ENCODE data around the gene GALNT18. TPM values are rescaled to one million over a fixed set of nuclear protein-coding genes. Genes with fewer than 3 reads are reported as not detected.

The GALNT18 gene
- total RNA-seq, 1 experiment from 2014 or later, result not detected

DNA sequence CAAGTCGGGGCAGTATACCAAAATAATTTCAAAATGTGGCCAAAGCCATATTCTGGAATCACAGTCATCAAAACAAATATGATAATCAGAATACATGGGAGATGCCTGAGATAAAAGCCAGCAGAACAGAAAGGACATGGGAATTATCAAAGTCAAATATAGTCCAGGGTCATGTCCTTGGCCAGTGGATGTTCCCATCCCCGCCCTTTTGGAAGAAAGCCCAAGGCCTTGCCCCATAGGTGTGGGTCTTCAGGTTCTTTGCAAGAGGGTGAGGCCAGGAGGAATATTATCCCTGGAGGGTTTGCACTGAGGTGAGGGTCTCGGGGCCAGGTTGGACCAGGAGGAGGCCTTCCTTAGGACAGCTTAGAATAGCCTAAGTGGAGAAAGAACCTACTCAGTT, 215.2 kb downstream of the GALNT18 start:
- intact Hi-C loops (cut with micrococcal nuclease; ENCODE audit: unreplicated experiment), result no loop called here
- CTCF ChIA-PET, result no interaction called here
- BruUV-seq (replicated peaks), result no TSS peak

DNA sequence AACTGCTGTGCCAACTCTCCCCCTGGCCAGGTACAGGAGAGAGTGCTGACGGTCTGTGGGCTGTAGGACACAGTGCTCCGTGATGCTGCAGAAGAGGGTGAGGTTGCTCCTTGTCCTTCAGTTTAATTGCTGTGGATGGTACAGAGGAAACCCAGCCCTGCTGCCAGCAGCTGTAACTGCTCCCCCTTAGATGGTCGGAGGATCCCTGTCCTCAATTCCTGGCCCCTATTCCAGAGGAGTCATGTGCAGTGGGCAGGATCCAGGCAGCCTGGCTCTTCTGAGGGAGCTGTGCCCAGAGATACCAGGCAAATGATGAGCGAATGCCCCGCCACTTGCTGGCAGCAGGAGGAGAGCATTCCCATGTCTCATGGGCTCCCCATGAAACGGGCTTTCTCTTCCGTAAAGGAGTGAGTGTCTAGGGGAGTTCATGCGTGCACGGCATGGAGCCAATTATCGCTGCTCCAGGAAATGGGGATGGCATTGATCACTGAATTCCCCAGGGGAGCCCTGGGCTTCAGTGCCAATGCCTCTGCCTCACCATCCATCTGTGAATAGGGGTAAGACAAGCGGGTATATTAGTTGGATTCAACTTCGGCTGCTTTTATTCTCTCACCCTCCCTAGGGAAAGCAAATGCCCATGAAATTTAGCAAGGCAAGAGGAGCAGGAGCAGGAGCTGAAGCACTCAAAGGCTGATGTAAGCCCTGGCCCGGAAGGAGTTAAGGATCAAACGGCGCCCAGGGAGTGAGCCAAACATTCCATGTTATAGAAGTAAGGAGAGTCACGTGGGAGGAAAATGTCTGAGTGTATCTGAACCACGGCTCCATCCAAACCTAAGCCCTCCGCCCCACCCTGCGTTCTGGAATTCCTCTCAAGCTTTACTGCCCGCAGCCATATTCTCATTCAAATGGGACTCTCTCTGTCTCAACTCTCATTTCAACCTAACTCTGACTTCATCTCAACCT, 217.8 kb downstream of the GALNT18 start:
- Histone ChIP-seq H3F3A (ENCODE audit: insufficient read depth, low read depth) (no peaks in the 10 kb centered on the region), H3K79me2 (ENCODE audit: low read depth) (no peaks in the 10 kb centered on the region), H3K9me3 (ENCODE audit: insufficient read depth, low read depth) (no peaks in the 10 kb centered on the region), H3K27ac (no peak overlapping the region), H3K4me2 (no peak overlapping the region), H4K20me1 (ENCODE audit: insufficient read depth) (no peaks in the 10 kb centered on the region), H3K4me3 (no peak overlapping the region), H2AFZ (no peak overlapping the region), H3K36me3 (ENCODE audit: low read depth) (no peaks in the 10 kb centered on the region), H3K4me1 (replicated peaks; ENCODE audit: insufficient read depth) (no peaks in the 10 kb centered on the region), H3K27me3 (ENCODE audit: insufficient read depth, low read depth) (peaks cover 62% of the 10 kb centered on the region), H3K9me2 (ENCODE audit: insufficient read depth) (no peaks in the 10 kb centered on the region)
- CTCF ChIA-PET, result no interaction called here
- intact Hi-C loops (cut with micrococcal nuclease; ENCODE audit: unreplicated experiment), result no loop called here
- no peak for DNase-seq
- POLR2A ChIA-PET (ENCODE audit: unreplicated experiment), result no interaction called here
- BruUV-seq (replicated peaks), result no TSS peak
- TF ChIP-seq EZH2 (IDR thresholded peaks at IDR 0.05; ENCODE audit: low read depth), result no peak
- TF ChIP-seq, protein P1, sequence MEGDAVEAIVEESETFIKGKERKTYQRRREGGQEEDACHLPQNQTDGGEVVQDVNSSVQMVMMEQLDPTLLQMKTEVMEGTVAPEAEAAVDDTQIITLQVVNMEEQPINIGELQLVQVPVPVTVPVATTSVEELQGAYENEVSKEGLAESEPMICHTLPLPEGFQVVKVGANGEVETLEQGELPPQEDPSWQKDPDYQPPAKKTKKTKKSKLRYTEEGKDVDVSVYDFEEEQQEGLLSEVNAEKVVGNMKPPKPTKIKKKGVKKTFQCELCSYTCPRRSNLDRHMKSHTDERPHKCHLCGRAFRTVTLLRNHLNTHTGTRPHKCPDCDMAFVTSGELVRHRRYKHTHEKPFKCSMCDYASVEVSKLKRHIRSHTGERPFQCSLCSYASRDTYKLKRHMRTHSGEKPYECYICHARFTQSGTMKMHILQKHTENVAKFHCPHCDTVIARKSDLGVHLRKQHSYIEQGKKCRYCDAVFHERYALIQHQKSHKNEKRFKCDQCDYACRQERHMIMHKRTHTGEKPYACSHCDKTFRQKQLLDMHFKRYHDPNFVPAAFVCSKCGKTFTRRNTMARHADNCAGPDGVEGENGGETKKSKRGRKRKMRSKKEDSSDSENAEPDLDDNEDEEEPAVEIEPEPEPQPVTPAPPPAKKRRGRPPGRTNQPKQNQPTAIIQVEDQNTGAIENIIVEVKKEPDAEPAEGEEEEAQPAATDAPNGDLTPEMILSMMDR (conservative IDR thresholded peaks at IDR 0.05), result no peak

More for the DNA sequence above, 215.2 kb downstream of the GALNT18 start:
- H3K27ac ChIP-seq, result no peak overlapping the region
- H3K4me1 ChIP-seq (replicated peaks; ENCODE audit: insufficient read depth), result no peaks in the 10 kb centered on the region
- no peaks in the 10 kb centered on the region for H3F3A ChIP-seq (ENCODE audit: insufficient read depth, low read depth)
- no peak overlapping the region for H3K4me2 ChIP-seq
- no peaks in the 10 kb centered on the region for H3K9me2 ChIP-seq (ENCODE audit: insufficient read depth)
- H4K20me1 ChIP-seq (ENCODE audit: insufficient read depth), result no peaks in the 10 kb centered on the region
- no peak overlapping the region for H3K4me3 ChIP-seq
- POLR2A ChIA-PET (ENCODE audit: unreplicated experiment), result no interaction called here
- TF ChIP-seq EZH2 (IDR thresholded peaks at IDR 0.05; ENCODE audit: low read depth), result no peak
- TF ChIP-seq, protein P1 (conservative IDR thresholded peaks at IDR 0.05), result no peak
- H3K36me3 ChIP-seq (ENCODE audit: low read depth), result no peaks in the 10 kb centered on the region
- DNase-seq, result no peak
- peaks cover 79% of the 10 kb centered on the region for H3K27me3 ChIP-seq (ENCODE audit: insufficient read depth, low read depth)
- H2AFZ ChIP-seq, result no peak overlapping the region
- no peaks in the 10 kb centered on the region for H3K79me2 ChIP-seq (ENCODE audit: low read depth)
- no peaks in the 10 kb centered on the region for H3K9me3 ChIP-seq (ENCODE audit: insufficient read depth, low read depth)

DNA sequence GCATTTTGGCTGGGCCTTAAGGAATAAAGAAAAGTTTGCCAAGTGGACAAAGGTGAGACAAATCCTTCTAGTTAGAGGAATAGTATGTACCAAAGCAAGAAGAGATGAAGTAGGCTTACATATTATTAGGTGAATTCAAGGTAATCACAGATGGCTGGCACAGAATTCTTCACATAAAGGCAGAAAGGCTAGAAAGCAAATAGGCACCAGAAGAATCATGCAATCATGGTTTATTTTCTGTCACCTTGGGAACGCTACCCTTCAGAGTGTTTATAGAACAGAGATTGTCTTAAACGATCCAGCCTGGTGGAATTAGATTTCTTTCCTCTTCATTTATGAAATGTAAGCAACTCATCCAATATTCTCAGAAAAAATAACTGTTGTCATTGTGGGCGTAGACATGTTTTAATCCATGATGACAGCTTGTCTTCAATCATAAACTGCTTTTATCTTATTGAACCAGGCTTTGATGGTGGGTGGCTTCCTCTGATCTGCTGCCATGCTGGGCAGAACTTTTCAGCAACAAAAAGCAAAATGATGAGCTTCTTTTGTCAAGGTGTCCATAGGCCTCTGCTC, 219.8 kb downstream of the GALNT18 start:
- Histone ChIP-seq H3K4me2 (no peak overlapping the region), H3K9me2 (ENCODE audit: insufficient read depth) (no peaks in the 10 kb centered on the region), H3K4me3 (no peak overlapping the region), H3F3A (ENCODE audit: insufficient read depth, low read depth) (no peaks in the 10 kb centered on the region), H4K20me1 (ENCODE audit: insufficient read depth) (no peaks in the 10 kb centered on the region), H3K27me3 (ENCODE audit: insufficient read depth, low read depth) (peaks cover 52% of the 10 kb centered on the region), H3K9me3 (ENCODE audit: insufficient read depth, low read depth) (no peaks in the 10 kb centered on the region), H3K27ac (no peak overlapping the region), H3K4me1 (replicated peaks; ENCODE audit: insufficient read depth) (no peaks in the 10 kb centered on the region), H3K79me2 (ENCODE audit: low read depth) (no peaks in the 10 kb centered on the region), H3K36me3 (ENCODE audit: low read depth) (no peaks in the 10 kb centered on the region), H2AFZ (no peak overlapping the region)
- no TSS peak for BruUV-seq (replicated peaks)
- TF ChIP-seq, protein P1 (conservative IDR thresholded peaks at IDR 0.05), result no peak
- TF ChIP-seq EZH2 (IDR thresholded peaks at IDR 0.05; ENCODE audit: low read depth), result no peak
- DNase-seq, result no peak
- POLR2A ChIA-PET (ENCODE audit: unreplicated experiment), result no interaction called here
- intact Hi-C loops (cut with micrococcal nuclease; ENCODE audit: unreplicated experiment), result no loop called here
- CTCF ChIA-PET, result no interaction called here
